ENCODE measurements around the gene SLC9A9.

SLC9A9 gene

GRCh38 chr3:143648218-143648617, 200.1 kb downstream of the SLC9A9 start:
- DNase-seq (ENCODE audit: low read depth) = no peak

GRCh38 chr3:143644370-143645089, 203.7 kb downstream of the SLC9A9 start:
- no peak for DNase-seq (ENCODE audit: low read depth)

- no peak for DNase-seq (ENCODE audit: low read depth)
Observed at GRCh38 chr3:143643905-143644304, 204.4 kb downstream of the SLC9A9 start.

GRCh38 chr3:143640774-143641173, 207.5 kb downstream of the SLC9A9 start:
- no peak for DNase-seq (ENCODE audit: low read depth)

DNA sequence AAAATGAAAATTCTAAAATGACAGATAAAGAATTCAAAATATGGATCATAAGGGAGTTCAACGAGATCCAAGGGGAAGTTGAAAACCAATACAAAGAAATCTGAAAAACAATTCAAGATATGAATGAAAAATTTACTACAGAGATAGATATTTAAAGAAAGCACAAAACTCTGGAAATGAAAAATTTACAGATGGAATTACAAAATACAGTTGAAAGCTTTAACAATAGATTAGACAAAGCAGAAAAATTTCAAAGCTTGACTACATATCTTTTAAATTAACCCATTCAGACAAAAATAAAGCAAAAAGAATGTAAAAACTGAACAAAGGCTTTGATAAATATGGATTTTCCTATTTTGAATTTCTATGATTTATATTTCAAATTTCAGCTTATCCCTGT, 211.1 kb downstream of the SLC9A9 start:
- DNase-seq (ENCODE audit: low read depth) = no peak

DNA sequence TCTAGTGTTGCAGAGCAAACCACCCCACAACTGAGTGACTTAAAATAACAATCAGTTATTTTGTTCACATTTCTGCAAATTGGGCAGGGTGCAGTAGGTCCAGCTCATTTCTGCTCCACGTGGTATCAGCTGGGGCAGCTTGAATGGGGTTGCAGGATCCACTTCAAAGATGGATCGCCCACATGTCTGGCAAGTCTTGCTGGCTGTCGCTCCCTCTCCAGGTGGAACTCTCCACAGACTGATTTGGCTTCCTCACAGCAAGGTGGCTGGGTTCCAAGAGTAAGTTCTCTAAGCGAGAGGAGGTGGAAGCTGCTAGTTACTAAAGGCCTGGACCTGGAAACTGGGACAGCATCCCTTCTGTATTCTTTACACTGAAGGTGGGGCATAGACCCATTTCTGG, 213.3 kb downstream of the SLC9A9 start:
- no peak for DNase-seq (ENCODE audit: low read depth)

DNA sequence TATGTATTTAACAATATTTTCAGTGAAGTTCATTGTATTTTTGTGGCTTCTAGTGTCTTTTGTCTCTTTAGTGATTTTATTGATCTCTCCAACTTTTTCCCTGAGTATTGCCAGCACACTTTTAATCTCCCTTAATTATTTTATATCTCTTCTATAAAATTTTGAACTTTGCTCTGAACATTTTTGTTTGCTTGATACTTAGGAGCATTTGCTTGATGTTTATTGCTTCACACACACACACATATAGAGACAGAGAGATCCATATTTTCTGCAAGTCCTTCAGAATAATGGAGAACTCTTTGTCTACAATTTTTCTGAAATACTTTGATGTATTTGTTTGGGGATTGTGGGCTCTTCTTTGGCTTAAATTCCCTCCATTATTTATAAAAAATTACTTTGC, 213.8 kb downstream of the SLC9A9 start:
- DNase-seq (ENCODE audit: low read depth) = no peak

- DNase-seq (ENCODE audit: low read depth) = no peak
Observed at GRCh38 chr3:143633816-143634215, 214.5 kb downstream of the SLC9A9 start.

GRCh38 chr3:143629726-143630125, 218.5 kb downstream of the SLC9A9 start:
- DNase-seq (ENCODE audit: low read depth) = no peak

DNA sequence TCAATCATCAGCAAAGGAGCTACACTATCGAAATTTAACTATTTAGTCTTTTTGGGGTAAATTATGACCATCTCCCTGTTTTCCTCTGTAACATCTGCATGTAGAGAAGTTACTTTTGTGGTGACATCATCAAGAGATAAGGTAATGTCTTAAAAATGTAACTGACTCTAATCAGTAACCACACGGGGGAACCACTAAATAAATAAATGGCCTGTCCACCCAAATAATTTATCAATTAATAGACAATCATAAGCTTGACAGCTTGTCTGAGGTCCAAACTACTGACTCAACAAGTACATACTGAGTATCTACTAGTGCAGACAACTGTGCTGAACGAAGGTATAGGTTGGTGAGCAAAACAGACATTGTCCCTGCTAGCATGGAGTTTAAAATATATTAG, 219.3 kb downstream of the SLC9A9 start:
- DNase-seq (ENCODE audit: low read depth) = no peak

DNA sequence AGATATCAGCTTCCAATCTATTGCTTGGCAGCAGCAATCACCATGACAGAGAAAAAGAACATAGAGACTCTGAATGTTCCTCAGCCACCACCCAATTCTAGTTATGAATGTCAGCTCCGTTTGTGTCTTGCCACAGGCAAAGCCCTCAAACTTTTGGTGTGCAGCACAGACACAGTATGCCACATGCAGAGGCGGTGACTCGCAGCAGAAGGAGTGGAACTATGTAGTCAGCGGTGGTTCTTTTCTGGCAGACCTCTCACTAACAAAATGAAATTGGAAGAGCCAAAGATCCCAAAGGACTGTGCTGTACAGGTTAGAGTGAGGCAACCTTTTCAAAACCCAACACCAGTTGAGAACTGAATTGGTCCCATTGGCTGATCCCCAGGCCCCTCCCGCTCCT, 220.9 kb downstream of the SLC9A9 start:
- no peak for DNase-seq (ENCODE audit: low read depth)

GRCh38 chr3:143619231-143619630, 229.0 kb downstream of the SLC9A9 start:
- DNase-seq (ENCODE audit: low read depth) = no peak

DNA sequence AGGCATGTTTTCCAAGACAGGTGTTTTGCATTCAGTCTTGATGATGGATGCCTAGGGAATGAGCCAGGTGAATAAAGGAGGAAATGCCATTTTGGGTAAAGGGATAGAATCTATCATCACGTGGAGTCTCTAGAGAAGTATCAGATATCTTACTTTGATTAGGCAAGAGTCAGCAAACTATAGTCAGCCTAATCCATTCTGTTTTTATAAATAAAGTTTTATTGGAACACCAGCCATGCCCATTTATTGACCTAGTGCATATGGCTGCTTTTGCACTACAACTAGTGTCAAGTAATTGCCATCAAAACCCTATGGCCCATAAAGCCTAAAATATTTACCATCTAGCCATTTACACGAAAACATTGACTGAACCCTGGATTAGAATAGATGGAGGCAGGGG, 231.2 kb downstream of the SLC9A9 start:
- no peak for DNase-seq (ENCODE audit: low read depth)

DNA sequence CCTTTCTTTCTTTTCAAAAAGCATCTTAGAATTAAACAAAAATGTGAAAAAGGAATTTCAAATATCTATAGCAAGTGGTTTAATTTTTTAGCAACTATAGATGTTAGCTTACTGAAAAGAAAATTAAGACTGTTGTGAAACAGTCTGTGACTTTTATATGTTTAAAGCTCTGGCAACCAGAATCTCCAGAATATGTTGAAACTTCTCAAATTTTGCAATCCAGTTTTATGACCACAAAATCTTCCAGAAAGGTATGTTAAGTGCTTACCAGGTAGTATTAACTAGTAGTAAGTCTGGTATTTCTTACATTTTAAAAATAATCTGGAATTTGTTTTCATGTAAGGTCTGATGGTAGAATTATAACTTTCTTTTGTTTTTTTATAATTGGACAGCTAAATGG, 235.0 kb downstream of the SLC9A9 start:
- no peak for DNase-seq (ENCODE audit: low read depth)

DNA sequence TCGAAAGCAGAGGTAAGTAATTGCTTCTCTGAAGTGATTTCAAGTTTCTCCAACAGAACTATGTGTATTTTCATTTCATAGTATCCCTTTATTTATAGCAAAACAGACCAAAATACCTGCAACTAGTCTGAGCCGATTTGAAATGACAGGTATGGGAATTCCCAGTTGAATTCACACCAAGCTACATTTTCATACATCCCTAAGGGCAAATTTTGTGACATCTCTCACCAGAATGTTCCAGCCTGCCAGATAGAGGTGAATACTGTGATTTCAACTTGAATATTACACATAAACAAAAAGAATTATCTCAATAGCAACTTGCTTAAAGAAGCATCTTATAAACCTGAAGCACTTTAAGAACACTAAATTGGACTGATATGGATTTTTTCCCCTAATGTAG, 235.7 kb downstream of the SLC9A9 start:
- DNase-seq (ENCODE audit: low read depth) = no peak

DNA sequence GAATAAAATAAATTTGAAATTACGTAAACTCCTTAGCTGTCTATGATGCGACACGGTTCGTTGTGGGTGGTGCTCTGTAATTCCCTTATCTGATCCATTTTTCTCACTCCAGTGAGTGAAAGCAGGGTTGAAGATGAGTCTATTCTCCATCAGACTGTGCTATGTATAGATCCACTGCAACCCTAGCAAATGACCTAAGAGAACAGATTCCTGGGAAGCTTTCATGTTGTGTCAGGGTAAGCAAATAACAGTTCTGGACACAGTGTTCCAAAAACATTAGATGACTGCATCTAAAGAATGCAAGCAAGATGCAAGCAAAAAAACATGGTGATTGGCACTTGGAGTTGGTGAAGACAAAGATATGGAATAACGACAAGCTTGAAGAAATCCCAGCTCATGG, 239.3 kb downstream of the SLC9A9 start:
- DNase-seq (ENCODE audit: low read depth) = no peak

DNA sequence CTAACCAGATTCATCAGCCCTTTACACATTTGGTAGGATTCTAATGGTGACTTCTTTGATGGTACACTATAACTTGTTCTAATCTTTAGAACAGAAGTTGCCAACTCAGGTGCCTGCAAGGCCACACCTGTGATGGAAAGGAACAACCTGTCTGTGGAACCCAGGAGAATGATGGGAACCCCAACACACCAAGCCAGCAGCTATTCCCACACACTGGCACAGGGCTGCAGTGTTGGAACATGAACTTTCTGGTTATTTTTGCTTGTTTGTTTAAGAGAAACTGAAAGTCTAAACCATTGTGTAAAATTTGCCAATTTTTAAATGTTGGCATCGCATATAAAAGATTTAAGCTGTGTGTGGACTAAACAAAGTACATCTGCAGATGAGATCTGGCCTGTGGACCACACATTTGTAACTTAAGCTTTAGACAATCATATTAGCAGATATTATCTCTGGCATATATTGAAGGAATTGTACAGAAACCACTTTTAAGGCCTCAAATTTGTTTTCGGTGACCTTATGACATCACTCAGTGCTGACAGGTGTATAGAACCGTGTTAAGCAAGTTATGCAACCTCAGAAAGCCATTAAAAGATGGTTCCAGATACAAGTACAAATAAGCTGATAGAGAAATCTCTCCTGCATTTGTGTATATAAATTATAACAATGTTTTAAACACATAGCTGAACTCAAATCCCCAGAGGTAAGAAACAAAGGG, 242.9 kb downstream of the SLC9A9 start:
- DNase-seq (ENCODE audit: low read depth) = no peak

DNA sequence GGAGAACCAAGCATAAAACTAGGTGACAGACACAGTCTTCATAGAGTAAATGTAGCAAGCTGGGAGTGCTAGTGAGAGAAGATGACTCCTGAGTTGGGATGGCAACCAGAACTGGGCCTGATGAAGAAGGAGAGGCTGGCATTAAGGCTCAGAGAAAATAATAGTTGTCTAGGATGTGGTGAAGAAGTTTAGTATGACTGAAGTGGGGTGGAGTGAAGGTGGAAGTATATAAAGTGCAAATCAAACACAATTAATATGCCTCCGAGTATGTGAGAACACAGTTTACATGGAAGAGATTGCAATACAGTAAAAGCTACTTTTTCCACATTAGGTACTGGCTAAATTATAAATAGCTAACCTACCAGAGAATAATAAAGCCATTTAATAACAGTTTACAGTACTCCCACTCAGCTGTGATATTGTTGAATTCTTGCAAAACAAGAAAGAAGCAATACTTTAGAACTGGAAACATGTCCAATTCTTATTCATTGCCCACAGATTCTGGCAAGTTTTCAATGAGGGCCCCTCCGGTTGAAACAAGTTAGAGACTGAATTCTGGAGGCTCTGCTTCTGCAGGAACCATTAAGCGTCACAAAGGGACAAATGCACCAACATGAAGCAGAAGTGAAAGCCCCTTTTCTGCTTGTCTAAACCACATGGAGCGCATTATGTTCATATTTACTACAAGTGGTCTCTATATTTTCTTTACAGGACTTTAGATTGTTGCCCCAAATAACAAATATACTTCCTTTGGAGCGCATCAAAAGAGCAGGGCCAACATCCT, 243.7 kb downstream of the SLC9A9 start:
- DNase-seq (ENCODE audit: low read depth) = no peak

DNA sequence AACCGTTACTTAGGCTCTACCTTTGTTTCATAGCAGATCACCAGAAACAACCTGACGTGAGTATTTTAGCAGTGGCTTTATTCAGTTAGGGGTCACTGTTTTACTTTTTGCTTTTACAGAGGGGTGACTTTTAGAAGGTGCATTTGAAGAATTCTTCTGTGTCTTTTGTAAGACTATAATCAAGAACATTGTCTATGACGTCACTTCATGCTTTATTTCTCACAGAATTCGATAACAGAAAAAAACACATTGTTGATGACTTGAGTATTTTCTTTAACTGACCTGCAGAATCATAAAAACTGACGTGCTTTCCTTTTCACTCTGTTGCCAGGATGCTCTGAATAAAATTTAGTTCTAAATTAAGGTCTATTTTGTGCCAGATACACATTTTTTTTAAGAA, 244.5 kb downstream of the SLC9A9 start:
- DNase-seq (ENCODE audit: low read depth) = no peak

DNA sequence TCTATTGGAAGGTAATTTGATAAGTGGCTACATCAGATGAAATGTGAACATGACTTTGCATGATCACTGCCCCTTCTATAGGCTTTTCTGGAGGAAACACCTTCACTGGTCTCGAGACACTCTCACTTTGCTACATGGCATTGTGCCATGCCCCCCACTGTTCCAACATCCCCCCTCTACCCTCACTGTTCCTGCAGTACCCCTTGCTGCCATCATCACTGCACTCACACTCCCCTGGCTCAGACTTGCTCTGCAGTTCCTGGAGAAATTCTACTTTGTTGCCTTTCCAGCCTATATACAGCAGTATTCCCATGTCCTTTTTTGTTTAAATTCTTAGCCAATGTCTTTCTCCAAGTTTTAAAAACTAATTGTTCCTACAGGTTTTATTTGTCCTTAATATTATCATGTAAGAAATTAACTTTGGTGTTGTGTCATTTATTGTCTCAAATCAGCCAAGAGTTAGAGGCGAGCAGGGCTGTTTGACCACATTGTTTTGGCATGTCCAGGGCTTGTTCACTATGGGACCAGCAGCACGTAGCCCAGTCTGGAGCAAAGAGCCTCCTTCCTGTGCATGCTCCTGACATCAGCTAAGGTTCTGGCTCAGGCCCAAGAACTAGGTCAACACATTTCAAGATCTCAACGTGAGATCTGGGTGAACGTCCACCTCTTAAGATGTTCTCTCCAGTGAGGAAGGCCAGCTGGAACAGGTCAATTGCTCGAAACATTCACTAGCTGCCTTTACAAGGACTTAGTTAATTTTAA, 246.4 kb downstream of the SLC9A9 start:
- DNase-seq (ENCODE audit: low read depth) = no peak

- no peak for DNase-seq (ENCODE audit: low read depth)
Observed at GRCh38 chr3:143600756-143601718, 247.2 kb downstream of the SLC9A9 start.
